NCI-H1092 (cell line): ENCODE results near the gene NDUFV1.
"Not testable (repeated sequence)": the region's sequence is repeated elsewhere in the genome, so short reads cannot be mapped to it uniquely, and the experiment has no call there.

Source experiments
- DNase-seq: peaks from one replicate; lab custom pipeline; 2025; lab: John Stamatoyannopoulos, UW

NDUFV1 gene

DNA sequence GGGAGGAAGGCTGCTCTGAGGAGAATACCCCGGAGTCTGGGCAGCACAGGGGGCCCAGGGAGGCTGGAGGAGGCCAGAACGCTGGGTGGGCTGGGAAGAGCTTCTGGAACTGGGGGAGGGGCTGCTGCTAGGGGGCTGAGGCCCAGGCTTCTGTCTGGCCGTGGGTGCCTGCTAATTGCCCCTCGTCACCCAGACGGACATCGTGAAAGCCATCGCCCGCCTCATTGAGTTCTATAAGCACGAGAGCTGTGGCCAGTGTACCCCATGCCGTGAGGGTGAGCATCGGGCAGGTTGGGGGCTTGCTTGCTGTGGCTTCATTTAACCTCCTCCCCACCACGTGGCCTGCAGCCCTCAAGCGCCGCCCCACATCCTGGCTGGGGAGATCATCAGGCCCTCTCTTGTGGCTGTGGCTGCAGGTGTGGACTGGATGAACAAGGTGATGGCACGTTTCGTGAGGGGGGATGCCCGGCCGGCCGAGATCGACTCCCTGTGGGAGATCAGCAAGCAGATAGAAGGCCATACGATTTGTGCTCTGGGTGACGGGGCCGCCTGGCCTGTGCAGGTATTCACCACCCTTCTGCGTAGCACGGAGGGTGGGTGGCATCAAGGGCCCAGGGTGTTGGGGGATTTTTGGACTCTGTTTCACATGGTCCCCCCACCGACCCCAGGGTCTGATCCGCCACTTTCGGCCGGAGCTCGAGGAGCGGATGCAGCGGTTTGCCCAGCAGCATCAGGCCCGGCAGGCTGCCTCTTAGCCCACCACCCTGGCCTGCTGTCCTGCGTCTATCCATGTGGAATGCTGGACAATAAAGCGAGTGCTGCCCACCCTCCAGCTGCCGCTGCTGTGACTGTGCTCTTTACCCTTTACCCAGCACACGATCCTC lies 5.2 kb downstream of the NDUFV1 start:
- no peak for DNase-seq

DNA sequence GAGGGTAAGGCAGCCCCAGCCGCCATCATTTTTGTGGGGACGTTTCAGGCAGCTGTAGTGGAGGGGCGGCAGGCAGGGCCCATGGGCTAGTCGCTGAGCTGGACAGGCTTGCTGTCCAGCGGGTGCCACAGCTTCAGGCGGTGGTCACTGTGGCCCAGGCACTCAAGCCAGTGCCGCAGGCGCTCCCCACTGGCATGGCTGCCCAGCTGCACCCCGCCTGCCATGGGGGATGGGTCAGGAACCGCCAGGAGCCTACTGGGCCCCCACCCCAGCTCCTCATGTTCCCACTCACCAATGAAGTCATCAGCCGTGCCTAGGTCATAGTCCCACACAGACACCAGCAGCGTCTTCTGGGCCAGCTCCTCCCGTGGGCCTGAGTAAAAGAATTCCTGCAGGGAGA lies 6.0 kb downstream of the NDUFV1 start:
- DNase-seq = no peak

DNA sequence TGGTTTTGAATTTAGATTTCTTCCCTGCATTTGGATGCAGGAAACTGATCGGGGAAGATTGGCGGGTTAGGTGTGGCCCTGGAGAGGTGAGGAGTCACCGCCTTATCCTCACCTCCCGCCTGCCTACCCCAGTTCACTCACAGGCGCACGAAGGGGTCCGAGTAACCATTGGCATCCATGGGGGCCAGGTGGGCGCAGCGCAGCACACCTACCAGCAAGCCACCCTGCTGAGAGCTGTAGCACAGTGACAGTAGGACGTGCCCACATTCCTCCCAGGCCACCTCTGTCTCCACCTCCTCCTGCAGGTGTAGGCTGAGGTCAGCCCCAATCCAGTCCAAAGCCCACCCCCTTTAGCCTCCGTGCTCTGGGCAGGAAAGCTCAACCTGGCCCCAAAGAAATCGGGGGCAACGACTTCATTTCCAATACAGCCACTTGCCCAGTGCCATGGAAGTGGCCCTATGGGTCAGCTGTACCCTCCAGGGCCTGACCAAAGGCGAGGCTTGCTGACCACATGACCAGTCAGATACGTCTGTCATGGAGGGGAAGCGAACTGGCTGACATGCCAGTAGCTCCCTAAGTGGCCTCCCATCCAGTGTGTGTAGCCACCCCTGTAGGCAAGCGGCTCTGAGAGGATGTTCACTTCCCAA lies 6.7 kb downstream of the NDUFV1 start:
- no peak for DNase-seq

DNA sequence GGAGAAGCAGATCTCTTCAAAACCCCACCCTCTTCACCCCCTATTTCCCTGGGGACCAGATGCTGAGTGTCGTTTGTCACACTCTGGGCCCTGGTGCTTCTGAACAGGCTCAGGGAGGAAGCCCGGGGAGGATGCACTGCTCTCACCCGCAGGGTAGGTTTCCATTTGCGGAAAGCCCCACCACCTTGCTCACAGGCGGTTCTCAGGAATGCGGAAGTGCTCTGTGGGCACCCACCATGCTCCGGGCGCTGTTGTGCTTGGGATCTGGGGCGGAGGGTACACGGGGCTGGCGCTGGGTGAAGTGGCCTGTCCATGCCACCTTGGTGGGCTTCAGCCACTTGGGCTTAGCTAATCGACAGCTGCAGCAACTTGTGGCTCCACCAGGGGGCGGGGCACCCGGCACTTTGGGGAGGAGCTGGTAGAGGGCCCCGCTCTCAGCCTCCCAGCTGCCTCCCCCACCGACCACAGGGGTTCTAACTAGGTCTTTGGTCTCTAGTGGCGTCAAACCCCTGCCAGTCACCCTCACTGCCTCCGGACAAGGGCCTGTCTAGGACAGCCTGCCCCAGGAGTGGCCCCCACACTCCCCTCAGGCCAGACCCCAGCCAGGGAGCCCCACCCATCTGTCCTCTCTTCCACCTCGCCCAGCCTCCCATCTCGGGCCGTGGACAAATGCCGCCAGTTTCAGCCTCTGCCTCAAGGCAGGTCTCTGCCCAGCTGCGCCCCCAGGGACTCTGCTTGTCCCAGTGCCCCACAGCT lies 7.4 kb downstream of the NDUFV1 start:
- peak; percentile 18 for DNase-seq

DNA sequence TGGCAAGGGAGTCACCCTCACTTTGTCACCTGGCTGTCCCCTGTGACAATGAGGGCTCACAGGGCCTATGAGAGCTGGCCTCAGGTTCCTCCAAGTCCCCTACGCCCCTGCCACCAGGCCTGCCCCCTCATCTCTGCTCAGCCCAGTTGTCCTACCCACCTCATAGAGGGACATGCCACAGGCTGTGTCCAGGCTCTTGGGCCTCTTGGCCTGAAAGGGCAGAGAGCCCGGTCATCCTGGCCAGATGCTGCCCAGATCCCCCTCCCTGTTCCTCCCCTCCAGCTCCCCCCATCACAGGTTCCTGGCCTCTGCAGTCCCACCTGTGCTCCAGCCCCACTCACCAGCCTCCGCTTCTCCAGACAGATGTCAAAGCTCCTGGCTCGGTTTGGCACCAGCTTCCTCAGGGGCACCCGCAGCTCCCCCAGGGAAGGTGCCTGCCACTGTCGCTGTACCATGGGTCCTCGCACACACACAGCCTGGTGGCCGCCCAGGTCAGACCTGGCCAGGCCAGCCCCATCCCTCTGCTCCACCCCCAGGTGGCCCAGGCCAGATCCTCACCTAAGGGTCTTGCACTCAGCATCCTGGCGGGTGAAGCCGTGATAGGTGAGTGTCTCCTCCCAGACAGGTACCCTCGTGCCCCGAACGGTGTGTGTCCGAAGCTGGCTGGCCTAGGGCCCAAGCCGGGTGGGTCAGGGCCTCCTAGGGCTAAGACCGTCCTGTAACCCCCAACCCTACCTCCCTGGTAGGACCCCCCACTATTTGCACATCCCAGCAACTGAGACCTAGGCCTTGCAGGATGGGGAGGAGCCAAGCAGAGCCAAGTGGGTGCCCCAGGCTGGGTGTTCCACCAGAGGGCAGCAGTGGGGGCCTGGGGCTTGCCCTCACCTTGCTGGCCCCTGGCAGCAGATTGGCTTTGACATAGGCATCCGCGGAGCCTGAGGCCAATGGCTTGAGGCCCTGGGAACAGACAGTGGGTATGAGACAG lies 8.3 kb downstream of the NDUFV1 start:
- no peak for DNase-seq

DNA sequence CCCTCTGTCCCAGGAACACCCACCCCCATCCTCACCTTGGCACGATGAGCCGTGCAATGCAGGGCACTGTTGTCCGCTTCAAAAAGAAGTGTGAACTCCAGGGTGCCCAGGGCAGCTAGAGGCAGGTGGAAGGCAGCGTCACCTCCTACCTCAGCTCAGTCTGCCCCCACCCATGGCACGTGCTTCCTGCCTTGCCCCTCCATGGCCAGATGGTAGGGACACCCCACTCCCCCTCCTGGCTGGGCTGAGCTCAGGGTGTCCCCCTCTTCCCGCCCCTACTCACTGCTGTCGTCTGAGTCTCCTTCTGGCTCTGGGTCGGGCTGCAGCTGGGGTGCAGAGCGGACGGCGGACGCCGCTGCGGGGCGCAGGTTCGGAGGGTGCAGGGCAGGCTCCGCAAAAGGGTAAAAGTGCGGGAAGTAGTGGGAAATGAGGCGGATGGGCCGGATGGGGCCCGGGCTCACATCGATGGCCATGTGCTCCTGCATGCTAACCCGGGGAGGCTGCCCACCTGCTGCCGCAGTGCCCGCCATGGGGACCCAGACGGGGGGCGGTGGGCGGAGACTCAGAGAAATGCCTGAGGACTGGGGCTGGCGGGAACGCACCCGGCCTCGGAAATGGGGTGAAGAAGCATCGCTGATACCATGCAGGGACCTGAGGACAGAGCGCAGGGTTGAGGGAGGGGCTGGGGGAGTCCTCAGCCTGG lies 9.1 kb downstream of the NDUFV1 start:
- DNase-seq = no peak

DNA sequence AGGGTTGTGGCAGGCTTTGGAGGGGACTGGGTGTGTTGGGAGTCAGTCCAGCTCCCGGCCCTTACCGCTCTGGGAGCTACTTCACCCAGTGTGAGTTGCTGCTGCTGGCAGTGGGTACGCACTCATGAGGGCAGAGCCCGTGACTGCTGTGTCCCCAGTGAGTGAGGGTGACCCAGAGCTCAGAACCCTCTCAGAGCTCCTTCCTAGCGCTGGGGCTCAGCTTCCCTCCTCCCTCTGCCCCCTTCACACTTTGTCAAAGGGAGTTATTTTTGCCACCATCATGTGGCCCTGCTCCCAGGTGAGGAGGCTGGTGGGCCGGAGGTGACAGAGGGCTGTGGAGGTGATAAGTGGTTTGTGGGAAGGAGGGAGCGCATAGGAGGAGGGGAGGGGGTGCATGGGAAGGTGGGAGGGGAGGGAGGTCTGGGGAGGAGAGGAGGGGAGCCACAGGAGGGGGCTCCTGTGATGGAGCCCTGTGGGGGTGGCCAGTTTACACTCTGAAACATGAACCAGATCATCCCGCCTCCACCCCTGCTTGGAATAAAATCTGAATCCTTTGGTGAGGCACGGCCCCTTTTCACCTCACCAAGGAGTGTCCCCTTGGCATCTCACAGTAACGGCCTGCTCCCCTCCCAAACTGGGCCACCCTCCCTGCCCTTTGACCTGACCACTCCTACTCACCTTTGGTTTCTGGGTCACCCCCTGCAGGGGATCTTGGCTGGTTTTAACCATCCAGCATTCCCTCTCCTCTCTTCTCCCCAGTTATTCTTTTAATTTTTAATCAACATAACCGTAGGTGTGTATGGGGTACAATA lies 9.9 kb downstream of the NDUFV1 start:
- DNase-seq = no peak

DNA sequence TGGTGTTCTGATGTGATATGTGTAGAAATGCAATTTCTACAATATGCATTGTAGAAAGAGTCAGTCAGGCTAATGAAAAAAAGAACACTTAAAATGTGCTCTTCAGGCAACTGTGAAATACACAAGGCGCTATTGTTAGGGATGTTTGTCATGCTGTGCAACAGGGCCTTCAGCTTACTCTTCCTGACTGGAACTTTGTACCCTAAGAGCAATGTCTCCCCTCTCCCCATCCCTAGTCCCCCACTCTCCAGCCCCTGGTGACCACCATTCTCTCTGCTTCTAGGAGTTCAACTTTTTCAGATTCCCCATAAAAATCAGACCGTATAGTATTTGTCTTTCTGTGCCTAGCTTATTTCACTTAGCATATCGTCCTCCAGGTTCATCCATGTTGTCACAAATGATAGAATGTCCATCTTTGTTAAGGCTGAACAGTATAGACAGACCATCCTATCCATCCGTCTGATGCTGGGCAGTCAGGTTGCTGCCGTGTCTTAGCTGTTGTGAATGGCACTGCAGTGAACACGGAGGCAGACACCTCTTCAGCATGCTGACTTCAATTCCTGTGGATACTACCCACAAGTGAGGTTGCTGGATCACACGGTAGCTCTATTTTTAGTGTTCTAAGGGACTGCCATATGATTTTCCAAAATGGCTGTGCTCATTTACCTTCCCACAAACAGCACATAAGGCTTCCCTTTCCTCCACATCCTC lies 10.7 kb downstream of the NDUFV1 start:
- no peak for DNase-seq

DNA sequence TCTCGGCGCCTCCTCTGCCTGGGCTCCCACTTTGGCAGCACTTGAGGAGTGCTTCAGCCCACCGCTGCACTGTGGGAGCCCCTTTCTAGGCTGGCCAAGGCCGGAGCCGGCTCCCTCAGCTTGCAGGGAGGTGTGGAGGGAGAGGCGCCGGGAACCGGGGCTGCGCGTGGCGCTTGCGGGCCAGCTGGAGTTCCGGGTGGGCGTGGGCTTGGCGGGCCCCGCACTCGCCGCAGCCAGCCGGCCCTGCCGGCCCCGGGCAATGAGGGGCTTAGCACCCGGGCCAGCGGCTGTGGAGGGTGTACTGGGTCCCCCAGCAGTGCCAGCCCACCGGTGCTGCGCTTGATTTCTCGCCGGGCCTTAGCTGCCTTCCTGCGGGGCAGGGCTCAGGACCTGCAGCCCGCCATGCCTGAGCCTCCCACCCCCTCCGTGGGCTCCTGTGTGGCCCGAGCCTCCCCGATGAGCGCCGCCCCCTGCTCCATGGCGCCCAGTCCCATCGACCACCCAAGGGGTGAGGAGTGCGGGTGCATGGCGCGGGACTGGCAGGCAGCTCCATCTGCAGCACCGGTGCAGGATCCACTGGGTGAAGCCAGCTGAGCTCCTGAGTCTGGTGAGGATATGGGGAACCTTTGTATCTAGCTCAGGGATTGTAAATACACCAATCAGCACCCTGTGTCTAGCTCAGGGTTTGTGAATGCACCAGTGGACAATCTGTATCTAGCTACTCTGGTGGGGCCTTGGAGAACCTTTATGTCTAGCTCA lies 12.3 kb downstream of the NDUFV1 start:
- not testable (repeated sequence) for DNase-seq

DNA sequence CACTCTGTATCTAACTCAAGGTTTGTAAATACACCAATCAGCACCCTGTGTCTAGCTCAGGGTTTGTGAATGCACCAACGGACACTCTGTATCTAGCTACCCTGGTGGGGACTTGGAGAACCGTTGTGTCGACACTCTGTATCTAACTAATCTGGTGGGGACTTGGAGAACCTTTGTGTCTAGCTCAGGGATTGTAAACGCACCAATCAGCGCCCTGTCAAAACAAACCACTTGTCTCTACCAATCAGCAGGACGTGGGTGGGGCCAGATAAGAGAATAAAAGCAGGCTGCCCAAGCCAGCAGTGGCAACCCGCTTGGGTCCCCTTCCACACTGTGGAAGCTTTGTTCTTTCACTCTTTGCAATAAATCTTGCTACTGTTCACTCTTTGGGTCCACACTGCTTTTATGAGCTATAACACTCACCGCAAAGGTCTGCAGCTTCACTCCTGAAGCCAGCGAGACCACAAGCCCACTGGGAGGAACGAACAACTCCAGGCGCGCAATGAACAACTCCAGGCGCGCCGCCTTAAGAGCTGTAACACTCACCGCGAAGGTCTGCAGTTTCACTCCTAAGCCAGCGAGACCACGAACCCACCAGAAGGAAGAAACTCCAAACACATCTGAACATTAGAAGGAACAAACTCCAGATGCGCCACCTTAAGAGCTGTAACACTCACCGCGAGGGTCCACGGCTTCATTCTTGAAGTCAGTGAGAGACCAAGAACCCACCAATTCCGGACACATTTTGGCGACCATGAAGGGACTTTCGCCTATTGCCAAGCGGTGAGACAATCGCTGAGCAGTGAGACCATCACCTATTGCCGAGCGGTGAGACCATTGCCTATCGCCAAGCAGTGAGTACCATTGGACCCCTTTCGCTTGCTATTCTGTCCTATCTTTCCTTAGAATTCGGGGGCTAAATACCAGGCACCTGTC lies 13.2 kb downstream of the NDUFV1 start:
- not testable (repeated sequence) for DNase-seq

DNA sequence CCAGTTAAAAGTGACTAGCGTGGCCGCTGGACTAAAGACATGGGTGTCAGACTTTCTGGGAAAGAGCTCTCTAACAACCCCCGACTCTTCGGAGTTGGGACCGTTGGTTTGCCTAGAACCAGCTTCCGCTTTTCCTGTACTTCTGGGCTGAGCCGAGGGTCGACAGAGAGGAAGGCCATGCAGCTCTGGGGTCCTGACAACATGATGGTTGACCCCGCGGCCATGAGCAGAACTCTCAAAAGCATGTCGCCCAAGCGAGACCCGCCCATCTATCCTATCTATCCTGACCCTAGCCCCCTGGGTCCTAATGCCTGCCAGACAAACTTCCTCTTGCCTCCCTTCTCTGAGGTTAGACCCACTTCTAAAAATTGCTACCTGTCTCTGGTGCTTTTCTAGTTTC lies 13.9 kb downstream of the NDUFV1 start:
- not testable (repeated sequence) for DNase-seq

DNA sequence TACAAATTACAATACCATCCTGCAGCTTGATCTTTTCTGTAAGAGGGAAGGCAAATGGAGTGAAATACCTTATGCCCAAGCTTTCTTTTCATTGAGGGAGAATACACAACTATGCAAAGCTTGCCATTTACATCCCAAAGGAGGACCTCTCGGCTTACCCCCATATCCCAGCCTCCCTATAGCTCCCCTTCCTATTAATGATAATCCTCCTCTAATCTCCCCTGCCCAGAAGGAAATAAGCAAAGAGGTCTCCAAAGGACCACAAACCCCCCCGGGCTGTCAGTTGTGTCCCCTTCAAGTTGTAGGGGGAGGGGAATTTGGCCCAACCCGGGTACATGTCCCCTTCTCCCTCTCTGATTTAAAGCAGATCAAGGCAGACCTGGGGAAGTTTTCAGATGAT lies 15.2 kb downstream of the NDUFV1 start:
- DNase-seq = not testable (repeated sequence)

DNA sequence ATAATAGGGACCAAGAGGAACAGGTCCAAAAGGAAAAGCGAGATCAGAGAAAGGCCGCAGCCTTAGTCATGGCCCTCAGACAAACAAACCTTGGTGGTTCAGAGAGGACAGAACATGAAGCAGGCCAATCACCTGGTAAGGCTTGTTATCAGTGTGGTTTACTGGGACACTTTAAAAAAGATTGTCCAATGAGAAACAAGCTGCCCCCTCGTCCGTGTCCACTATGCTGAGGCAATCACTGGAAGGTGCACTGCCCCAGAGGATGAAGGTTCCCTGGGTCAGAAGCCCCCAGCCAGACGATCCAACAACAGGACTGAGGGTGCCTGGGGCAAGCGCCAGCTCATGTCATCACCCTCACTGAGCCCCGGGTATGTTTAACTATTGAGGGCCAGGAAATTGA lies 16.2 kb downstream of the NDUFV1 start:
- DNase-seq = not testable (repeated sequence)

DNA sequence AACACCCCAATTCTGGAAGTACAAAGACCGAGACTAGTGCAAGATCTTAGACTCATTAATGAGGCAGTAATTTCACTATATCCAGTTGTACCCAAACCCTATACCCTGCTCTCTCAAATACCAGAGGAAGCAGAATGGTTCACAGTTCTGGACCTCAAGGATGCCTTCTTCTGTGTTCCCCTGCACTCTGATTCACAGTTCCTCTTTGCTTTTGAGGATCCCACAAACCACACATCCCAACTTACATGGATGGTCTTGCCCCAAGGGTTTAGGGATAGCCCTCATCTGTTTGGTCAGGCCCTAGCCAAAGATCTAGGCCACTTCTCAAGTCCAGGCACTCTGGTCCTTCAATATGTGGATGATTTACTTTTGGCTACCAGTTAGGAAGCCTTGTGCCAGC lies 17.1 kb downstream of the NDUFV1 start:
- DNase-seq = not testable (repeated sequence)

DNA sequence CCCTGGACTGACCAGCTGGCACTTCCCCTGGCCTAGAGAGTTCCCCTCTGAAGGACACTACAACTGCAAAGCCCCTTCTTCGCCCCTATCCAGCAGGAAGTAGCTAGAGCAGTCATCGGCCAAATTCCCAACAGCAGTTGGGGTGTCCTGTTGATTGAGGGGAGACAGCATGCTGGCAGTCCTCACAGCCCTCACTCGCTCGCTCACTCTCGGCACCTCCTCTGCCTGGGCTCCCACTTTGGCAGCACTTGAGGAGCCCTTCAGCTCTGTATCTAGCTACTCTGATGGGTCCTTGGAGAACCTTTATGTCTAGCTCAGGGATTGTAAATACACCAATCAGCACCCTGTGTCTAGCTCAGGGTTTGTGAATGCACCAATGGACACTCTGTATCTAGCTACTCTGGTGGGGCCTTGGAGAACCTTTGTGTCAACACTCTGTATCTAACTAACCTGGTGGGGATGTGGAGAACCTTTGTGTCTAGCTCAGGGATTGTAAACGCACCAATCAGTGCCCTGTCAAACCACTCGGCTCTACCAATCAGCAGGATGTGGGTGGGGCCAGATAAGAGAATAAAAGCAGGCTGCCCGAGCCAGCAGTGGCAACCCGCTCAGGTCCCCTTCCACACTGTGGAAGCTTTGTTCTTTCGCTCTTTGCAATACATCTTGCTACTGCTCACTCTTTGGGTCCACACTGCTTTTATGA lies 19.5 kb downstream of the NDUFV1 start:
- DNase-seq = not testable (repeated sequence)

DNA sequence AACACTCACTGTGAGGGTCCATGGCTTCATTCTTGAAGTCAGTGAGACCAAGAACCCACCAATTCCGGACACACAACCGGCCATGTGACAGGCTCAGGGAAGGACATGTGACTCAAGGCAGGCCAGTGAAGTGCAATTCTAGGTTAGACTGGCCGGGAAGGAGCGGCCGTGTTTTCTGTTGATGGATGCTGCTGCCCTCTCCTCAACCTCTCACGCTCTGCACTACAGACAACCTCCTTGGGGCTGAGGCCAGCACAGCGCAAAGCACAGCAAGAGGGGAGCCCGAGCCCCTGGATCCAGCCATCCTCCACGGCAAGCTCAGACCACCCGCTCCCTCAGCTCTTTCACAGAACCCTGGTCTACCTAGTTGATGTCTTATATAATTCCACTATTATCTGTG lies 20.2 kb downstream of the NDUFV1 start:
- DNase-seq = no peak

DNA sequence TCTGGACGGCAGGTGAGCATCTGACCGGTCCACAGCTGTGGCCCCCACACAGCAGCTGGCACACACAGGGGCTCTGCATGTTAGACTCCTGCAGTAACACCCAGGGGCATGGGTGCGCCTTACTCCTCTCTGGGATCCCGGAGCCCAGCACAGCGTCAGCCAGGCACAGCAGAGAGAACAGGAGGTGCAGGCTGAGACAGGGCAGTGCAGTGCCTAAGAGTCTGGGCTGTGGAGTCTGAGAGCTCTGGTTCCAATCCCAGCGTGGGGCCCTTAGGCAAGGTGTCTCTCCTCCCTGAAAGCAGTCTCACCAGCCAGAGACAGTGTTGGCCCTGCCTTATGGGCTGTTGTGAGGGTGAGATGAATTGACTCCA lies 20.7 kb downstream of the NDUFV1 start:
- DNase-seq = no peak
